H1 (cell line): ENCODE results near the gene G6PC1.
"Not testable (repeated sequence)": the region's sequence is repeated elsewhere in the genome, so short reads cannot be mapped to it uniquely, and the experiment has no call there.

Experiments
- CTCF ChIP-seq, 3 experiments: IDR thresholded peaks; 1 replicate in 2 of 3; 2 replicates in 1 of 3; pipeline versions ENCODE4 v1.5.1 to v1.6.1; 2011; ENCODE audit warnings: low read length in 3 of 3, mild to moderate bottlenecking in 3 of 3, inconsistent platforms in 2 of 3, low read depth in 1 of 3, moderate library complexity in 1 of 3; ENCODE audit not compliant: insufficient read depth in 1 of 3; ENCODE audit errors: control extremely low read depth in 1 of 3
- JUN ChIP-seq: IDR thresholded peaks from 2 replicates; pipeline ENCODE4 v1.6.1; 2011; ENCODE audit warnings: low read depth, mild to moderate bottlenecking, improper control_type of control experiment, low read length
- NANOG ChIP-seq: IDR thresholded peaks from 2 replicates; pipeline ENCODE4 v1.6.1; 2011; ENCODE audit warnings: low read length, low read depth, mild to moderate bottlenecking, inconsistent platforms; ENCODE audit not compliant: insufficient read depth, poor library complexity, severe bottlenecking
- SP4 ChIP-seq: IDR thresholded peaks from 2 replicates; pipeline ENCODE4 v1.6.1; 2012; ENCODE audit warnings: low read length, inconsistent platforms
- TEAD4 ChIP-seq: IDR thresholded peaks from 2 replicates; pipeline ENCODE4 v1.6.1; 2012; ENCODE audit warnings: low read depth, low read length, inconsistent platforms, mixed read lengths

- not testable (repeated sequence) for TF ChIP-seq TEAD4; CTCF (IDR thresholded peaks at IDR 0.05; ENCODE audit: control extremely low read depth in 1 of 3, insufficient read depth in 1 of 3, low read depth in 1 of 3, low read length in 3 of 3); SP4; JUN; NANOG
Measured at GRCh38 chr17:42873932-42874695, 26.5 kb upstream of the G6PC1 start.
